ENCODE measurements around the gene PCDHA5.

GRCh38 chr5:140823475-140823874 lies 2.1 kb downstream of the PCDHA5 start:
- TF ChIP-seq CTCF (IDR thresholded peaks at IDR 0.05; ENCODE audit: low read depth, low read length, poor library complexity, severe bottlenecking) (no peak), EZH2phosphoT487 (IDR thresholded peaks at IDR 0.05; ENCODE audit: borderline replicate concordance, low read length) (no peak)

Data from DOHH2 (cell line).